GM21786 (cell line): Measurements from ENCODE around the gene PRELID3B.
"Not testable (repeated sequence)": the region's sequence is repeated elsewhere in the genome, so short reads cannot be mapped to it uniquely, and the experiment has no call there.

ENCODE experiments used
- ATAC-seq: cut with Tn5 transposase; IDR thresholded peaks from one replicate; pipeline ENCODE4 v1.9.1; 2021; ENCODE audit not compliant: unreplicated experiment

Gene PRELID3B

DNA sequence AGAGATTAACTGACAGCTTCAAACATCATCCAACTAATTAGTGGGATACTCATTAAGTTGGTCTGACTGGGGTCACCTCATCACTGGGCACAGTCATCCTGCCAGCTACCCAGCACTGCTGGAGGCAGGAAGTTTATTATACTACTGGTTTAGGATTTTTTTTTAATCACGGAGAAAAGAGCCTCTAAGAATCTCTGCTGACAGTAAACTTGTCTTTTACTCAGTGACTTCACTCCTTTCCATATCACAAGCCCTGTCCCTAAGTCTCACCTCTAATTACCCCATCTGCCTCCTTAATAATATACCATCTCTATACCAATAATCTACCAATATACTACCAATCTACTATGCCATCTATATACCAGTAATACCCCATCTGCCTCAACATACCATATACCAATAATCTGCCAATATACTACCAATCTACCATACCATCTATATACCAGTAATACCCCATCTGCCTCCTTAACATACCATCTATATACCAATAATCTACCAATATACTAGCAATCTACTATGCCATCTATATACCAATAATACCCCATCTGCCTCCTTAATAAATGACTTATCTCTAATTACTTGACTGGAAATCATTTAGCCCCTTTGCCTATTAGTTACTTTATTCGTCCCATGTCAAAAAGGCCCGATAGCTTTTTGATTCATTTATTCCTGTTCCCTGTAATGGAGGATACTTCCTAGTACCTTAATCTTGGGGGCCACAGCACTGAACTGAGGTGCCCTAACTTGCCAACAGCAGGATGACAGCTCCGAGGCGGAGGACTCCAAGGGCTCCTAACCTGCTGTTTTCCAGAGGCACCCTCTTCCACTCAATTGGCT, 15.5 kb downstream of the PRELID3B start:
- no peak for ATAC-seq

DNA sequence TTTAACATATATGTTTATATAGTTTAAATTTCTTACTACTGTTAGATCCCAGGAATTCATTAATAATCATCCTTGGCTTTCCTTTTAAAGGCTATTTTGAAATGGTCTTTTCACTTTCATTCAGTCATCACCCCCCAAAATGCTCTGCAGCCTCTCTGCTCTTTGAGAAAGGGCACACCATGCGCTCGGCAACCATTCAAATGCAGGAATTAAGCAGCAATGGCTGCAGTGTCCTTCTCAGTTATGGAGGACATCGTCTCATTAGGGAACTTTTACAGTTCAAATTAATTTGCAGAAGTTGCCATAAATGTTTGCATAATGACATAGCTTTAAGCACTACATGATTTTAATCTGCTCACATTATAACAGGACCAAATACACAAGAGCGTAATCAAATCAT, 17.1 kb downstream of the PRELID3B start:
- no peak for ATAC-seq

DNA sequence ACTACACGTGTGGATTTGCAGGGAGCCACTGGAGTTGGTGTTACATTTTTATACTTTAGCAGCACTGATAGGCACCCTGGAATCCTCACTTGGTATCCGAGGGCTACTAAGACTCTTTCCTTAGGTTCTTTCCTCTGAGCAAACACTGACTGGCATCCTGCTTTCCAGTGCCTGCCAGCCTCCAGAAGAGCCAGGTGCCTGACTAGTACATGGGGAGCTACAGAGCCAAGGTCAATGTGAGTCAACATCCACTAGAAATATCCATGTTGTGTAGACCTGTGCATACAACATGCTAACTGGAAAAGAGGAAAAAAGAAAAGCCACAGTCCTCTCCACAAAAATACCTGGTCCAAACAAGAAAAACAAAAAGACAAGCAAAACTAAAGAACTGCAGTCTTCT, 17.5 kb downstream of the PRELID3B start:
- no peak for ATAC-seq

DNA sequence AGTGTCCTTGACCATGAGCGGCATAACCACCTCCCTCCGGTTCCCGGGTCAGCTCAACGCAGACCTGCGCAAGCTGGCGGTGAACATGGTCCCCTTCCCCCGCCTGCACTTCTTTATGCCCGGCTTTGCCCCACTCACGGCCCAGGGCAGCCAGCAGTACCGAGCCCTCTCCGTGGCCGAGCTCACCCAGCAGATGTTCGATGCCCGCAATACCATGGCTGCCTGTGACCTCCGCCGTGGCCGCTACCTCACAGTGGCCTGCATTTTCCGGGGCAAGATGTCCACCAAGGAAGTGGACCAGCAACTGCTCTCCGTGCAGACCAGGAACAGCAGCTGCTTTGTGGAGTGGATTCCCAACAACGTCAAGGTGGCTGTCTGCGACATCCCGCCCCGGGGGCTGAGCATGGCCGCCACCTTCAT, 18.5 kb downstream of the PRELID3B start:
- no peak for ATAC-seq

DNA sequence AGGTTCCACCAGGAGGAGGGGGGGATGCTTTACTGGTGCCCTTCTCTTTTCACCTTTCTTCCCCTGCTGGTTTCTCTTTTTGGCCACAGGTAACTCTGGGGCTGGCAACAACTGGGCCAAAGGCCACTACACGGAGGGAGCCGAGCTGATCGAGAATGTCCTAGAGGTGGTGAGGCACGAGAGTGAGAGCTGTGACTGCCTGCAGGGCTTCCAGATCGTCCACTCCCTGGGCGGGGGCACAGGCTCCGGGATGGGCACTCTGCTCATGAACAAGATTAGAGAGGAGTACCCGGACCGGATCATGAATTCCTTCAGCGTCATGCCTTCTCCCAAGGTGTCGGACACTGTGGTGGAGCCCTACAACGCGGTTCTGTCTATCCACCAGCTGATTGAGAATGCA, 19.0 kb downstream of the PRELID3B start:
- ATAC-seq = no peak

DNA sequence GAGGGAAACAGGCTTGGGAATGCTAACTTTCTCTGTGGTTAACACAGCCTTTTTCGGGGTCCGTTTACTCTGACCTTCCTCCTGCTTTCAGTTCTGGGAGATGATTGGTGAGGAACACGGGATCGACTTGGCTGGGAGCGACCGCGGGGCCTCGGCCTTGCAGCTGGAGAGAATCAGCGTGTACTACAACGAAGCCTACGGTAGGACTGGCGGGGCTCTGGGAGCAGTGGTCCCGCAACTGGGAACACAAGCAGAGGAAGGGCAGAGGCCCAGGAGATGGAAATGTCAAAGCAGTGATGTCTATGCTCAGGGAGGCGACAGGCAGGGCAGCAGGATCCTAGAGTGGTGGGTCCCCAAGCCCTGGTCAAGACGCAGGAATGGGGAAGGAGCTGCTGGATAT, 19.8 kb downstream of the PRELID3B start:
- no peak for ATAC-seq

DNA sequence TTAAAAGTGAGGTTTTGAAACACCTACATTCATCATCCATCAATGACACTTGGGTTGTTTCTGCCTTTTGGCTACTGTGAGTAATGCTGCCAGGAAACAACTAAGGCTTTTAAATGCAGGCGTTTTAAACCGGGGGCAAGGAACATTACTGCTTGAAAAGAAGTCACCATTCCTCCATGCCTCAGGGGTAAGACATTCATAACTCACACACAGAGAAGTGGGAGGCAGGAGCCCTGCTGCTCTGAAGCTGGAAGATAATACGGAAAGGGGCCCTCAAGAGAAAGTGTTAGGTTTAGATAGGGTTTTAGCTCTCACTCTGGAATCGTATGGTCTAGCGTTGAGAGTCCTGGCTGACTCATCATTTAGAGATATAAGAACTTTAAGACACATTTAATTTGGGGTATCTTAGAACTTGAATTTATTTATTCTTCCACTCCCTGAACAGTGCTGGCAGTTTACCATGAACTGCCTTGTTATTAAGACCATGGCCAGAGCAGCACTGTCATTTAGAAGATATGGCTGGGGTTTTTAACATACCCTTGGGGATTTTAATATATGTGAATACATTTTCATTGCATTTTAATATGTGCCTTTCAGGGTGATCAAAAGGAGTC, 21.5 kb downstream of the PRELID3B start:
- ATAC-seq = no peak

DNA sequence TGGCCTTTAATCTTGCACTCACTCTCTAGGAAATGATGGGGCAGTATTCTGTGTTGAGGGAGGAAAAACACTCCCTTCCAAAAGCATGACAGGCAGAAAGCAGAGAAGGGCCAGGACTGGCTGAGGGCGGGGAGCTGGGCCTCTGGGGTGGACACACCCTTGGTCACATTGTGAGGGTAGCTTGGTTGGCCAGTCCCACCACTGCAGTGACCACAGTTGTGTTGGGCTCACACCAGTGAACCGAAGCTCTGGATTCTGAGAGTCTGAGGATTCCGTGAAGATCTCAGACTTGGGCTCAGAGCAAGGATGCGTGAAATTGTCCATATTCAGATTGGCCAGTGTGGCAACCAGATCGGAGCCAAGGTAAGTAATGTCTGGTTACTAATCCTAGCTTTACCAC, 23.4 kb downstream of the PRELID3B start, which contains the start of gene TUBB1:
TUBB1 (plus strand) TSS at position 213 of the 400 bp plus-strand sequence; CDS start at position 307, 94 bp downstream.
- no peak for ATAC-seq

DNA sequence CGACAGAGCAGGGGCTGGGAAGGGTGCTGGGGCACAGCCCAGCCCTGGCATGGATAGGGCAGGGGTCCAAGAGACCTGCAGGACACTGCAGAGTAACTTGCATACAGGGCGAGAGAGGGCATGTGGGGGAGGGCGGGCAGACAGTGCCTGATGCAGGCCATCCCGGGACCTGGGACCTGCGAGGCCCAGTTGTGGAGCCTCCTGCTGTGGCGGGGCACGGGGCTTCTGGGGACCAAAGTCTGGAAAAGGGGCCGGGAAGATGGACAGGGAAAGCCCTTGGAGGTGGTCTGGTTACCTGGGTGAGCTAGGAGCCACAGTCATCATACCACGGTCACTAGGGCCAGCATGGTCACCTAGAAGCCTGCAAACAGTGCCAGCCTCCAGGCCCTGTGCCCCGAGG, 23.8 kb downstream of the PRELID3B start:
- no peak for ATAC-seq

DNA sequence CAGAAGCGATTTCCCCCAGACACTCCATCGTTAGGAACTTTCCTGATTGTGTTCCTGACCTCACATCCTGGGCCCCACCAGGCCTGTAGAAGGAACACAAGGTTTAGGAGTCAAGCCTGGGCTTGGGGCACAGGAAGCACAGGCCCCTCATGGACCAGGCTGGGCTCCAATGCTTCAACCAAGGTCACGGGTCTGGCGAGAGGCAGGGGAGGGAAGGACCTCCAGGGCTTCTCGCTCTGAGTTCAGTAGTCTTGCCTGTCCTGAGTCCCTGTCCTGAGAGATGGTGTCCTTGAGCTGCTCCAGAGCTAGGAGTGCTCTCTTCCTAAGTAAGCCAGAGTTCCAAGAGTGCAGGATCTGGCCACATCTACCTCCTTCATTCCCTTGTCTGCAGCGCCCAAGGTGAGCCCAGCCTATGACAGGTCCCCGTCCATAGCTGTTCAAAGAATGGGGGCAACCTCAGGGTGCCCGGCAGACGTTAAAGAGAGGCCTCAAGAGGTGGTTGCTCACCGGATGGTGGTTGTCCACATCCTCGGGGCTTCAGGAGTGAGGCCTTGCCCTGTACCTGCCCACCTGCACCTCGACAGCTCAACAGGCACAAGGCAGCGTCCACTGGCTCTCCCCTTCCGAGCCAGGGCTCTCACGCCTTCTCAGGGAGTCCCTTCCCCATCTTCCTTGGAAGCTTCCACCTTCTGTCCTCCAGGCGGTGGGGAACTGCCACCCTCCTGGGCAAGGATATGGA, 24.9 kb downstream of the PRELID3B start:
- ATAC-seq = no peak

DNA sequence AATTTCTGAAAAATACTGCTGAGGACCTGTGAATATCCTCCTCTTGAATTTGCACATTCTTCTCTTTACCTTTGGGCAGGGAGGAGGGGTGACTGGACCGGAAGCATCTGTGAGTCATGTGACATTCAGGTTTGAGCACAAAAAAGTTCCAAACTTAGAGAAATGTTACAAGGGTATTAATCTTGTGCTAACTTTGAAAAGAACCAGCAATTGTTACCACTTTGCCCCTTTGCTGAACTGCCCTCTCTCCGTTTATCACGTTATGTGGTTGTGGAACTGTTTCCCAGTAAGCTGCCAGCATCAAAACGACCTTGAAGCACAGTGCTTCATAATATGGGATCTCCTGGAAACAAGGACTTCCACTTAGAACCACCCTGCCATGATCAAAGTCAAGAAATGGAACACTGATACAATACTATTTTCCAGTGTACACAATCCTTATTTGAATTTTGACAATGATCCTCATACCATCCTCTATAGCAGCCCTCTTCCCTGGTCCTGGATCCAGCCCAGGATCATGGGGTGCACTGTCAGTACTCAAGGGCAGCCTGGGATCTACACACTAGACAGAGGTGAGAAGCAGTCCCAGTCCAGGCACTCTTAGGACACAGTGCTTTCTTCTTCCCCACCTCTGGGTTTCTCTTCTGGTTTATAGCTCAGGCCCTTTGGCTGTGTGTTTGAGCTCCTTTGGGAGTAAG, 25.6 kb downstream of the PRELID3B start:
- no peak for ATAC-seq

DNA sequence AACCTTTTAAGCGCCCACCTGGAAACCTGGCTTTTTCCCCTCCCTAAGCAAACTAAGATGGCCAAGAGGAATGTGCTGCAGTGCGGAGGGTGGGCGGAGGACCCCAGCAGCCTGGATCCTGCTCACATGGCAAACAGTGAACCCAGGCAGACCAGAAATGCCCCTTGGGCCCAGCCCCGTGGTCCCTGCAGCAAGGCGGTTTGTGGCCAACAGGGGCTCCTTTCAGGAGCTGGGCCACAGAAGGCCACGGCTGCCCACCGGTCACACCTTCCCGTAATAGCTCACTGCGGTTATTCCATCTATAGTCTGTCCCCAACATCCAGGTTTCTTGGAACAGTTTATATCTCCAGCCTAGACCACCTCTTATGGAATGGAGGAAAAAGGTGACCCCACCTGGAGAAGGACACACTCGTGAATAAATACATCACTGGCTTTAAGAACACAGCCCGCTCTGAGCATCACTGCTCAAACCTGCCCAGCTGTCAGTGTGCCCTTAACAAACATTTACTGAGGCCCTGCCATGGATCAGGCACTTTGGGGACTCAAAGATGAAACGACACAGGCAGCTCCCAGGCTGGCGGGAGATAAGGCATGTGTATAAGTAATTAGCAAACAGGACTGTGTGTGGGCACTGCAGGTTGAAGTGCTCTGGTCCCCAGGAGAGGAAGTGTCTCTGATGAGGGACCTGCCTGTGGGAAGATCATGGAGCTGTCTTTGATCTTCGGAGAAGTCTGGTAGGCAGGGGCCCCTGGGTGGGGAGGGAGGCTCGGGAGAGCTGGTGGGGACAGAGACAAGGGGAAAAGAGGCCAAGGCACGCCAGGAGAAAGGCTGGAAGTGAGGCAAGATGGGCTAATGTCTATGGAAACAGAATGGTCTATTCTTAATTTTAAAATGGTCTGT, 26.5 kb downstream of the PRELID3B start:
- ATAC-seq = no peak

DNA sequence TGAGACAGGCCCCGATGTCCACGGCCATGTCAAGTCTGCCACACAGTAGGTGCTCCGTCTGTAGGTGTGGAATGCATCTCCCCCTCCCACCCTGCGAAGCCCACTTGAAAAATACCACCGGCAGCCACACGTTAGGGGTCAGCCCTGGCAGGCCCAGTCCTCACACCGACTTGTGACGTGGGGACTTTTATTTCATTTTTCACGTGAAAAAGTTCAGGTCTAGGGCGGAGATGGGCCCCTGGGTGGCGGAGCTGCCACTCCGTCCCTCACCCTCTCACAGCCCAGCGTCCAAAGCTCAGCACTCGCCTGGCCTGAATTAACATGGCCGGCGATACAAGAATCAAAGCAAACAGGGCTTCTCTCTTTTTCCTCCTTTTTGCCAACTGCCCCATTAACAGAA, 27.2 kb downstream of the PRELID3B start:
- ATAC-seq = no peak

DNA sequence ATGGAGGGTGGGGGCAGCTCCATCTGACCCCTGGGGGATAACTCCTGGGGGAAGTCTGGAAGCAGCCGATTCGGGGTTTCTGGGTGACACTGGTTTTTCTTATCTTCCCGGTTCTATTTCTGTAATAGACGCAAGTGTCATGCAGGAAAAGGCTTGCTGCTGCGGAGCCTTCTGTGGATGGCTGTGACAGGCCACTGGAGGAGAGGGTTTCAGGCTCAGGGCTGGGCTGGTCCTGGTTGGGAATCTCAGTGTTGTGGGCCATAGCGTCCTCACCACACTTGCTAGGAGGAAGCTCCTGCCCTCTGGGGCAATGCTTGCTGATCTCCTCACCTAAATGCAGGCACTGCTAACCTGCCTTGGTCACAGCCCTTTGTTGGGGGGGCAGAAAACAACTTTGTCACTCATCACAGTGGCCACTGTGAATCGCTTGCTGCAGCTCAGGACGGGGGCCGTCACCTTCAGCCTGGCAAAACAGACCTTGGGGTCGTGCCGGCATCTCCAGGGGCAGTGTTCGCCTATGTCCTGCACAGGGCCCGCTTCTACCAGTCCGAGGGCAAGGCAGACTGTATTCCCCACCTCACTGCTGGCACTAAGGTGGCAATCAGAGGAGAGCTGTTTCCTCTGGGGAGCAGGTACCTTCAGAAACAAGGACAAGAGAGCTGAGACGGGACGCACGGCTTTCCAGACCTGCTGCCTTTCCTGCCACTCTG, 27.8 kb downstream of the PRELID3B start:
- ATAC-seq = no peak

DNA sequence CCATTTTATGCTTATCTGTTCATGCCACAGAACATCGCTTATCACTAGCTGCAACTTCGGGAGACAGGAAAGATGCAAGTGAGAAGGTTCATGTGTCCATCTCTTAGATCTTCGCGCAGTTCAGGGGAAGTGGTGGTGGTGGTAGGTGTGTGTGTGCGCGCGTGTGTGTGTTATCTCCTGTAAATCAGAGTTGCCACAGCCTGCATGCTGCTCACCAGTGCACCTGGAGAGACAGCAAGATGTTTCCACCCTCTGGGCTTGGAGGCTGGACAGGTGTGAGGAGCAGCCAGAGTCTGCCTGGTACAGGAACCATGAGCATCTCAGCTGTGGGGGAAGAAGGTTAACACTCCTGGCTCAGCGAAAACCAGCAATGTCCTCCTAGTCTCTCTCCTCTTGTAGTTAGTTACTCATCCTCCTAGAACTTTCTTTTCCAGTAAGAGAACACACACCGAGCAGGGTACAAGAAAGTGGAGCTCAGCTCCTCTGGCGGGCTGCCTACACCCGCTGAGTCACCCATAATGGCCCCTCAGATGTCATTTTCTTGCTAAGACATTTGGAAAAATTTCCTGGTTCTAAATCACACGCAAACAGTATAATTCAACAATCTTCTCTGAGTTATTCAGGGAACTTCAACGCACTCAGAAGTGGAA, 28.5 kb downstream of the PRELID3B start:
- ATAC-seq = no peak

DNA sequence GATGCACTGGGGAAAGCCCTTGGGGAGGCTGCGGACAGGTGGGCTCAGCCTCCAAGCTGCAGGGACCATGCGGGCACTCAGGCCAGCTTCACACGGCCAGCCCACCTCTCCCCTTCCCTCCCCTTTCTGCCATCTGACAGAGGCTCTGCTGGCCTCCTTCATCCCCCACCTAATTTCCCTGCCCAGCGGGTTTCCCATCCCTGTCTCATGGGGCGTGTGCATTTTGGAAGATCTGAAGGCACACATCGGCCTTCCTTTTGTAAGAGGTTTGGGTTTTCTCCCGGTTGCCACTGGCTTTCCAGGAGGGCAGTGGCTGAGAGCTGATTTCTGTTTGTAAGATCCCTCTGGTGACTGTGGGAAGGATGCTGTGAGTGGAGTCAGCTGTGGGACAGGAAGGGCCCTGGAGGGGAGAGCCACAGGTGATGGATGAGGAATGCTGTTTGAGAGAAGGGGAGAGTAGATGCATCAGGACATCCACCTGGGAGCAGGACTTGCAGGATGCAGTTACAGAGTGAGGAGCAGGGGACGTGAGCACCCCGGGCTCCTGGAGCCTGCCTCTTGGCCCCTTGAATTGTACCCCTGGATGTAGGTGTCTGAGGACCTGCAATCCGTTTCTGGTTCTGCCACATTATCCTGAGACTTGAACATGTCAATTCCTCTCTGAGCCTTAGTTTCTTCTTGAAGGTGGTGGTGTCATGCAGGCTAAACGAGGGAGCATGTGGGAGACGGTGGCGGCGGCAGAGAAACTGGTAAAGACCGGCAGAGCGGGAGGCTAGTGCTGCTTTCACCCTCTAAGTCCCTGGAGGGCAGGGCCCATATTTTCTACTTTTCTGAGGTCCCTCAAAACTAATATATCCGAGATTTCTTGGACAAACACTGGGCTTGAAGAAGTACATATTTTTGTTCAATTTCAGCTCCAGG, 29.3 kb downstream of the PRELID3B start:
- no peak for ATAC-seq

DNA sequence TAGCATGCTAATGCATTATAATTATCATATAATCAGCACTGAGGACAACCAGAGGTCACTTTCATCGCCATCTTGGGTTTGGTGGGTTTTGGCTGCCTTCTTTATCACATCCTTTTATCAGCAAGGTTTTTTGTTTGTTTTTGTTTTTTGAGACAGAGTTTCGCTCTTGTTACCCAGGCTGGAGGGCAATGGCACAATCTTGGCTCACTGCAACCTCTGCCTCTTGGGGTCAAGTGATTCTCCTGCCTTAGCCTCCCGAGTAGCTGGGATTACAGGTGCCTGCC, 30.8 kb downstream of the PRELID3B start:
- not testable (repeated sequence) for ATAC-seq
